Measurements from ENCODE around the gene NFASC.

NFASC gene

GRCh38 chr1:204889681-204890383 lies 19.2 kb downstream of the NFASC start:
- DNase-seq (ENCODE audit: low read depth, low spot score): no peak

GRCh38 chr1:204891860-204892259 lies 21.2 kb downstream of the NFASC start:
- no peak for DNase-seq (ENCODE audit: low read depth, low spot score)

- DNase-seq (ENCODE audit: low read depth, low spot score): no peak
Measured at GRCh38 chr1:204894031-204894430, 23.4 kb downstream of the NFASC start.

DNA sequence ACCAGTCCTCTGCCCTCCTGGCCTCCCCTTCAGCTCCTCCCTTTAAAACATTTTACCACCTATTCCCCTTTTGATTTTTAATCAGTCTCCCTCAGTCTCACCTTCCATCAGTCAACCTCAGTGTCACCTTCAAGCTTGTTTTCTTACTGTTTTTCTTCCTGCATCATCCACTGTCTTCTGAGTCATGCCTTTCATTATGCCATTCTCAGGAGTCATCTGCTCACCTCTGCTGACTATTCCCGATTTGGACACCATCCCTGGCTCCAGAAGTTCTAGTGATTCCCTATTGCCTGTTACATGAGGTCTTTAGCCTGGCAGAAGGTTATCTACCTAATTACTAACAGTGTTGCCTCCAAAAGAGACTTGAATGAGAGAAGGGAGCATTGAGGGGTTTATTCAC lies 23.9 kb downstream of the NFASC start:
- DNase-seq (ENCODE audit: low read depth, low spot score): no peak

DNA sequence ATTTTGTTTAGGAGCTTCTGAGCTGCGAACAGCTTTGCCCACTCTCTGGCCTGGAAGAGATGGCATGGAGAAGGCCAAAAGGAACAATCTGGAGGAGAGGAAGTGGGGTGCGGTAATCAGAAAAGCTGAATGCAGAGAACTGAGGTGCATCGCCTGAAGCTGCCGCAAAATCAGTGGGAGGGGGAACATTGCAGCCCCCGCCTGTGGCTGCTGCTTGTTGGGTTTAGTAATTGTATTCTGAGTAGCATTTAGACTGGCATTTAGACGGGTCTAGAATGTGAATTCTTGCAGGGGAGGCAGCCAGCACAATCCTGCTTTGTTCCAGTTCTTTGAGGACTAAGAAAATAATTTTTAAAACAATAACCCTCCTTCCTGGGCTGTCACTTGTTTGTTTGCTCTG lies 25.4 kb downstream of the NFASC start:
- no peak for DNase-seq (ENCODE audit: low read depth, low spot score)

DNA sequence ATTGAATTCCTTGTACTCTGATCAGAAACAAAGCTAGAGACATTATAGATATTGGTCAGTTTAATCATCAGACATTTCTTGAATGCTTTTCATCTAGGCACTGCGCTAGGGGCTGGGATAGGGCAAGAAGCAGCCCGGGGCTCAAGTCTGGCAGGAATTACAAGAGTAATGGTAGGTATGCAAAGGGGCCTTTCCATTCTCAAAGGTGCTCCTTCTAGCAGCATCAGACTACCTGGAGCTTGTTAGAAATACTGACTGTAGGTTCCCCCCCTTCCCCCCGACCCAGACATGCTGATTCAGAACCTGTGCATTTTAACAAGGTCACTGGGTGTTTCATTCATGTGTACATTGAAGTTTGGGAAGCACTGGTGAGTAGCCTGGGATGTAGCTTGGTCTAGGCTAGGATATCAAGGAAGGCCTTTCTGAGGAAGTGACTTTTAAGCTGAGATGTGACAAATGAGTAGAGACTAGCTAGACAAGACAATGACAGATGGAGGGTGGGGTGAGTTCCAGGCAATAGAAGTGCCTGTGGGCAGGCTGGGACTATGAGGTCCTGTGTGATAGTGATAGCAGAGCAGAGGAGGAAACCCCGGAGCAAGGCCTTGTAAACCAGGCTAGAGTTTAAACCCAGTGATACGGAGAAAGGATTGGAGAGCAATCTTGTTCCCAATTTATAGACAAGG lies 26.3 kb downstream of the NFASC start:
- no peak for DNase-seq (ENCODE audit: low read depth, low spot score)

GRCh38 chr1:204900721-204901120 lies 30.1 kb downstream of the NFASC start:
- no peak for DNase-seq (ENCODE audit: low read depth, low spot score)

DNA sequence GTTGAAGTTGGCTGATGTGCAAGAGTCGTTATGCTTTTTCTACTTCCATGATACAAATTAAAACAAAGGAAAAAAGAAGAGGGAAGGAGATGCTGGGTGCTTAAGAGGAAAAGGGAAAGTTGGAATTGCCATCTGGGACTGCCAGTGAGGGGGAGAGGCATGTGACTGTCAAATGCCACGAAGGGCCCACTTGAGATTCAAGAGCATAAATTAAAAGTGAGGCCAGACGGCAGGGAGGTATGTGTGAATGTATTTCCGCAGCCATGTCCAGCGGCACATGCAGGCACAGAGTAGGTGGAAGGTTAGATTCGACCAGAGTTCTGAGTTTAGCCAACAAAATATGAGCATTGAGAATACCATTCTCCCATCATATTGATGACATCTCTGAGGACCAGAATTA lies 32.0 kb downstream of the NFASC start:
- no peak for DNase-seq (ENCODE audit: low read depth, low spot score)

GRCh38 chr1:204904228-204904810 lies 33.7 kb downstream of the NFASC start:
- no peak for DNase-seq (ENCODE audit: low read depth, low spot score)

DNA sequence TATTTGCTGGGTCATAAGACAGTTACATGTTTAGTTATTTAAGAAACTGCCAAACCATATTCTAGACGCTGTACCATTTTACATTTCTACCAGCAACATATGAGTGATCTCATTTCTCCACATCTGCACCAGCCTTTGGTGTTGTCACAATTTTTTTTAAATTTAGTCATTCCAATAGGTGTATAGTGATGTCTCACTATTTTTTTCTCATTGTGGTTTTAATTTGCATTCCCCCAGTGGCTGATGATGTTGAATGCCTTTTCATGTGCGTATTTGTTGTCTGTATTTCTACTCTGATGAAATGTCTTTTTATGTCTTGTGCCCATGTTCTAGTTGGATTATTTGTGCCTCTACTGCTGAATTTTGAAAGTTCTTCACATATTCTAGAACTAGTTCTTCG lies 38.4 kb downstream of the NFASC start:
- no peak for DNase-seq (ENCODE audit: low read depth, low spot score)

DNA sequence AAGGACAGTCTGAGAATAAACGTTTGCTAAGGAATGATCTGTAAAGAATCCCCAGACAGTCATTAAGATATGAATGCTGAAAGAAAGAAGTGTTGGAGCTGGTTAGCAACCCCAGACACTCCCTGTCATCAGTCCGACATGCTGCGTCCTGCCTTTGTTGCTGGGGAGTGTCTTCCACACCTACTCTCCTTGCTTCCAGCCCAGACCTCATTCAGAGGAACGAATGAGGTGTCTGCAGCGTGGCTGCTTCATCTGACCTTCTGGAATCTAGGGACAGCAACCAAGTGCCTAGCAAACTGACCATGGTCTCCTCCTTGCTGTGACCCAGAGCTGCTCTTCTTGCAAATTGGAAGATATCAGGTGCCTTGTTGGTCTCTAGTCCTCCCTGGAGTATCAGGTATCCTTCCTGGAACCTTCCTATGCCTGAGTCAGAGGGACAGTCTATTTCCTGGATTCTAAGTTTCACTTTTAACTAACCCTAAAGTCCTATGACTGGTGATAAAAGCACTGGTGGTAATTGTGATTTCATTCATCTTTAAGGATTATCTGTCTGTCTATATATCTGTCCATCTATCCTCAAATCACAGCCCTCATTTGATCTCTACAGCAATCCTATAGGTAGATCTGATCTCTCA lies 45.3 kb downstream of the NFASC start:
- DNase-seq (ENCODE audit: low read depth, low spot score): no peak

- DNase-seq (ENCODE audit: low read depth, low spot score): no peak
Measured at GRCh38 chr1:204917802-204918201, 47.1 kb downstream of the NFASC start.

DNA sequence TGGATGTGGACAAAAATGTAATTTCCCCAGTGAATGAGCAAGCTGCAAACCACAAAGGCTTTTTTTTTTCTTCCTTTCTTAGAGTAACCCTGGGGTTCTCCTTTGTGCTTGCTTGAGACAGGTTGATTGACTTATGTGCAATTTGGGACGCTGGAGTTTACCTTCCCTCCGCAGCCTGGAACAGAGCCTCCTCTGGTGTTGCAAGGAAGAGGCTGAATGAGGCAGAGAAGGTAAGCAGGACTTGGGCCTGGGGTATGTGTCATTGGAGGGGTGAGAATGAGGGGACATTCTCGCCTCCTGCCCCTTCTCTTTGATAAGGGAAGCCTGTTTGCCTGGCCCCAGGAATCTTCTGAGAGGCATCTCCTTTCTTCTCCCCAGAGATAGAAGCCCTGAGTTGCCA lies 49.8 kb downstream of the NFASC start:
- DNase-seq (ENCODE audit: low read depth, low spot score): no peak

- no peak for DNase-seq (ENCODE audit: low read depth, low spot score)
Measured at GRCh38 chr1:204920967-204921366, 50.3 kb downstream of the NFASC start.

DNA sequence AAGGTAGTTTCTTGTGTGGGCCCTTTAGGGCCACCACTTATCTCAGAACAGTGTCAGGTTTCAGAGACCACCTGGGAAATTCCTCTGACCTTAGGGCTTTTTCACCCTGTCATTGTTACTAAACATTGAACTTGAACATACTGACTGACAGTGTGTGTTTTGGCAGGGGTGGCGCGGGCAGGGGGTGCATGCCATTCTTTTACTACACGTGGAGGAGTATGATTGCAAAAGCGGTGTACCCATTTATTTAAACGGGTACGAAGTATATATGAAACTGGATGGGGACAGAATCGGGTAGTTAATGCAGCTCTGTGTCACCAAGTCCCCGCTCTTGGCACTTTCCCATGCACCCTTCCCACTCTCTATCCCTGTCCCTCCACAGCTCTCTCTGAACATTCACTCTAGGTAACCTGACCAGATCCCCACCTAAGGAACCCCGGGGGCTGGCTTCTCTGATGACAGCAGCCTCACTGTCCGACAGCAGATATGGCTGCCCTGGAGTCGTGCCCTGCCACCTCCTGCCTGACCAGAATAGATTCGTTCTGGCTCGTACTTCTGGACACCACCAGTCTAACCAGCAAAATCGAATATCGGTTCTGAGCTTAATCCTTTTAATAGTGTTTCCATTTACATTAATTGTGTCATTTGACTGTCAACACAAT lies 51.3 kb downstream of the NFASC start:
- DNase-seq (ENCODE audit: low read depth, low spot score): no peak

GRCh38 chr1:204923201-204923600 lies 52.5 kb downstream of the NFASC start:
- DNase-seq (ENCODE audit: low read depth, low spot score): no peak

DNA sequence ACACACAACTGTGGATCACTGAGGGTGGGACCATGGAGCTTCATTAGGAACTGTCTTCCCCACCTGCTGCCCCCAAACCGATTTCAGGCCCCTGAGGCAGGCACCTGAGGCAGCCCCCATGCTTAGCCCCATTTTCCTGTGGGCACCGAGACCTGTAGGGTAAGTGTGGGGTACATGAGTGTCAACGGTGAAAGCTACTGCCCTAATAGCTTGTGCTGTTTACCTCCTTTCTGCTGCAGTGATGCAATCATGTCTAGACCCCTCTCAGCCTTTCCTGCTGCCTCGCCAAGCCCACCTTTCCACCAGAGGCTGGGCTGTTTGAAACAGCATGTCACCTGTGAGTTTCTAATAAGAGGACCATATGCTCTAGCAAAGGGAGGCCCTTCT lies 53.0 kb downstream of the NFASC start:
- DNase-seq (ENCODE audit: low read depth, low spot score): no peak

- no peak for DNase-seq (ENCODE audit: low read depth, low spot score)
Measured at GRCh38 chr1:204924013-204924759, 53.5 kb downstream of the NFASC start.

DNA sequence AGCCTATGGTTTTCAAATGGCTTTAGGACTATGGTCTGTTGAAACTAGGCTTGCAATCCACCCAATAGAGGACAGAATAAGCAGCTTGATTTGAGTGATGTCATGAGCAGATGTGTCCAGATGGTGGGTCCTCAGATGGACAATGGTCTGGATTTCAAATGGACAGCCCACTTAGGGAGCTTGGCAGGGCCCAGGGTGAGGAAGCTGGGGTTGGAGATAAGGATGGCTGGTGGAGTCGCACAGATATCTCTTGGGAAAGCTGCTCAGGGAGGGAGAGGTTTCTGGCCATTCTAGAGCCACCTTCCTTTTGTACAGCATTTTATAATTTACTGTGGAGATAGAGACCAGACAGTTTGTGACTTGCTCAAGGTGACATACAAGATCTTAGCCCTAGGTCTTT lies 55.0 kb downstream of the NFASC start:
- DNase-seq (ENCODE audit: low read depth, low spot score): no peak

DNA sequence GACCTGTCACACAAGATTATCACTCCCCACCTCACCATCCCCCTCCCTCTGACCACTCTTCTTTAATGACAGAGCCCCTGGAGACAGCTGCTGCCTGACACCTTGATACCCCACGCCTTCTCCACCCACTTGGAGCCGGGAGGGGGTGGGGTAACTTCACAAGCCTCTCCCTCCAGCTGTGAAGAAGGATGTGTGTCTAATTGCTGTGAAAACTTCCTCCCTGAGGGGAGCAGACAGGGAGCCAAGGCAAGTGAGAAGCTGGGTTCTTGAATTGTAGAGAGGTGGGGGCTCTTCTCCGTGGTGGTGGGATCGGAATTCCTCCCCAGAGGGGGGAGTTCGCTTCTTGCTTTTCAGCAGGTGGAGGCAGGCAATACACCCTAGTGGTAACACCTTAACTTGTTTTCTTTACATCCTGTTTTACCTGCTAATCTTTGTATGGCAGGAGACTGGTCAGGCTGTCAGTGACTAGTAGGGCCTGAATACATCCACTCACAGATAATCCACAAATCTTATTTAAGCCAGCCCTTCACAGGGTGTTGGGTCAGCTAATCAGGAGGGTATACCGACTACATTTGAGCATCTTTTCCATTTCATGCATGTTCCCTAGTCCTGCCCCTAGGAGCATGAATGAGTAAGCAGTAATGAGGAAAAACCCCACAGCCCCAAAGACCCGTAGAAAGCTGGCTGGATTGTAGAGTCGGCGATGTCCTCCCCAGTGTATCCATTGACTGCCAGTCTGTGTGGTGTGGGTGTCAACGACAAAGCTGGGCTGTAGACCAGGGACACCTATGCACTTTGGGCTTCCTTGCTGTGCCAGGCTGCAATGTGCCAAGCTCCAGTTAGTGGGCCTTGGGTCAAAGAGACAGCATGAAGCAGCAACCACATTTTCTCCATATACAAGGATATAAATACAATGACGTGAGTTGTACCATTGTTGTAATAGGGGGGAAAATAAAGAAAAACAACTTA lies 57.3 kb downstream of the NFASC start:
- no peak for DNase-seq (ENCODE audit: low read depth, low spot score)

Data from activated naive CD8-positive, alpha-beta T cell treated with anti-CD3 and anti-CD28 coated beads, Interleukin-2, amount 50 U/mL, for 16 hours (primary cell).